GM12892 (cell line): ENCODE measurements around the gene MRPL28.

Experiments used
- POLR2AphosphoS5 ChIP-seq: IDR thresholded peaks from 2 replicates; pipeline ENCODE4 v1.6.1; 2011; ENCODE audit warnings: low read depth, low read length, control low read depth
- TAF1 ChIP-seq: IDR thresholded peaks from 2 replicates; pipeline ENCODE4 v1.6.1; 2011; ENCODE audit warnings: low read depth, mild to moderate bottlenecking, control low read depth, low read length, borderline replicate concordance

DNA sequence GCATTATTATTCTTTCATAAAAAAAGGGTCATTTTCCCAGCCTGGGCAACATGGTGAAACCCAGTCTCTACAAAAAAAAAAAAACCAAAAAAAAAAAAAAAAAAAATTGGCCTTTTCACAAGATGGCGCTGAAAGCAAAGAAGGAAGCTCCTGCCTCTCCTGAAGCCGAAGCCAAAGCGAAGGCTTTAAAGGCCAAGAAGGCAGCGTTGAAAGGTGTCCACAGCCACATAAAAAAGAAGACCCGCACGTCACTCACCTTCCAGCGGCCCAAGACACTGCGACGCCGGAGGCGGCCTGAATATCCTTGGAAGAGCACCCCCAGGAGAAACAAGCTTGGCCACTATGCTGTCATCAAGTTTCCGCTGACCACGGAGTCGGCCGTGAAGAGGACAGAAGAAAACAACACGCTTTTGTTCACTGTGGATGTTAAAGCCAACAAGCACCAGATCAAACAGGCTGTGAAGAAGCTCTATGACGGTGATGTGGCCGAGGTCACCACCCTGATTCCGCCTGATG is 16.4 kb upstream of the MRPL28 start:
- TF ChIP-seq TAF1 (no peak), POLR2AphosphoS5 (no peak)
